SK-N-SH treated with all-trans-retinoic acid at 6 μM for 48 hours (cell line): ENCODE measurements around the gene TMC7.
"Not testable (repeated sequence)": the region's sequence is repeated elsewhere in the genome, so short reads cannot be mapped to it uniquely, and the experiment has no call there.

Experiments
- ISL1 ChIP-seq: fragments of 250-450 bp; sonication (Bioruptor Pico); IDR thresholded peaks from 2 replicates; pipeline ENCODE4 v2.1.2; 2022; ENCODE audit warnings: mild to moderate bottlenecking, moderate library complexity
- PATZ1 ChIP-seq: fragments of 250-450 bp; sonication (Bioruptor Pico); IDR thresholded peaks from 2 replicates; pipeline ENCODE4 v1.8.0; 2020; ENCODE audit warnings: mild to moderate bottlenecking, moderate library complexity, borderline replicate concordance
- TOX ChIP-seq: fragments of 250-450 bp; sonication (Bioruptor Pico); IDR thresholded peaks from 2 replicates; pipeline ENCODE4 v1.8.0; 2021; ENCODE audit warnings: mild to moderate bottlenecking, moderate library complexity, borderline replicate concordance
- ZC3H10 ChIP-seq: fragments of 250-450 bp; sonication (Bioruptor Pico); IDR thresholded peaks from 2 replicates; pipeline ENCODE4 v1.5.1; 2021; ENCODE audit warnings: mild to moderate bottlenecking, moderate library complexity
- ZFP3 ChIP-seq: fragments of 250-450 bp; sonication (Bioruptor Pico); IDR thresholded peaks from 2 replicates; pipeline ENCODE4 v1.5.0; 2020; ENCODE audit warnings: mild to moderate bottlenecking, moderate library complexity

DNA sequence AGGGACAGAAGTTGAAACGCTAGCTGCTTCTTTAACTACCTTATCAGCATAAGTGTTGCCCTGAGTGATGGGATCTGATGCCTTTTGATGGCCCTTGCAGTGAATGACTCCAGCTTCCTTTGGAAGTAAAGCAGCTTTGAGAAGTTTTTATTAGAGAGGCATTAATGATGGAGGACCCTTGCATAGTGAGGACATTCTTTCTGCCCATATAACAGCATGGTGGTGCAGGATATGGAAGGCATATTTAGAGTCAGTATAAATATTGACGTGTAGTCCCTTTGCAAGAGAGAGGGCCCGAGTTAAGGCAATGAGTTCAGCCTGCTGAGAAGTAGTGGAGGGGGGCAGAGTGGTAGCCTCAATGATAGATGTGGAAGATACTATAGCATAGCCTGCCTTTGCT is 9.8 kb downstream of the TMC7 start:
- TF ChIP-seq ZFP3 (CRISPR knock-in tag); ISL1; ZC3H10; PATZ1 (CRISPR knock-in tag); TOX (CRISPR knock-in tag): not testable (repeated sequence)
